Stimulated activated CD8-positive, alpha-beta memory T cell treated with anti-CD3 and anti-CD28 coated beads, Interleukin-4, amount 100 ng/mL, for 48 hours (primary cell): ENCODE measurements around the gene KLHL29.

ENCODE experiments used
- DNase-seq: peaks from one replicate; pipeline ENCODE4 v3.0.0-alpha.2; 2020

The KLHL29 gene

GRCh38 chr2:23561544-23561943 lies 176.6 kb downstream of the KLHL29 start:
- no peak for DNase-seq

DNA sequence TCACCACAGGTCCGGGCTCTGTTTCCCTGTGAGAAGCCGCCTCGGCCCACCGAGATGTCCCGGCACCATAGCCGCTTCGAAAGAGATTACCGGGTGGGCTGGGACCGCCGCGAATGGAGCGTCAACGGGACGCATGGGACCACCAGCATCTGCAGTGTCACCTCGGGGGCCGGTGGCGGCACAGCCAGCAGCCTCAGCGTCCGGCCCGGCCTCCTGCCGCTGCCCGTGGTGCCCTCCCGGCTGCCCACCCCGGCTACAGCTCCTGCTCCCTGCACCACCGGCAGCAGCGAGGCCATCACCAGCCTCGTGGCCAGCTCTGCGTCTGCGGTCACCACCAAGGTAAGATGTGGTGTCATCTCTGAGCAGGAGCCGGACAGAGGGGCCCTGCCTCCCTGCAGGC lies 177.2 kb downstream of the KLHL29 start:
- DNase-seq: no peak

DNA sequence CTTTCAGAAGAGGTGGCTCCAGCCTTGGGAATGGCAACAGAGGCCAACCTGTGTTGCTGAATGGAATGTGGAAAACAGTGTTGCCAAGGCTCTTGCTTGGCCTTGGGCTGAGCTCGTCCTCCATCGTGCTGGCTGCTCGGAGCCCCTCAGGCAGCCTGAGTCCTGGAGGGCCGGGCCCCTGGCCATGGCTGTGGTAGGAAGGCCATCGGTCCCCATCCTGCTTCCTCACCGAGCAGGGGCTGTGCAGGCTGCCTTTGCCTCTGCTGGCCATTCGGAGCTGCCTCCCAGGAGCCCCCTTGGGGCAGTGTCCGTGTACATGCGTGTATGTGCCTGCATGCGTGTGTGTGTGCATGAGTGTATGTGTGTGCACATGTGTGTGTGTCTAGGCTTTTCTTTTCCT lies 178.2 kb downstream of the KLHL29 start:
- DNase-seq: no peak

DNA sequence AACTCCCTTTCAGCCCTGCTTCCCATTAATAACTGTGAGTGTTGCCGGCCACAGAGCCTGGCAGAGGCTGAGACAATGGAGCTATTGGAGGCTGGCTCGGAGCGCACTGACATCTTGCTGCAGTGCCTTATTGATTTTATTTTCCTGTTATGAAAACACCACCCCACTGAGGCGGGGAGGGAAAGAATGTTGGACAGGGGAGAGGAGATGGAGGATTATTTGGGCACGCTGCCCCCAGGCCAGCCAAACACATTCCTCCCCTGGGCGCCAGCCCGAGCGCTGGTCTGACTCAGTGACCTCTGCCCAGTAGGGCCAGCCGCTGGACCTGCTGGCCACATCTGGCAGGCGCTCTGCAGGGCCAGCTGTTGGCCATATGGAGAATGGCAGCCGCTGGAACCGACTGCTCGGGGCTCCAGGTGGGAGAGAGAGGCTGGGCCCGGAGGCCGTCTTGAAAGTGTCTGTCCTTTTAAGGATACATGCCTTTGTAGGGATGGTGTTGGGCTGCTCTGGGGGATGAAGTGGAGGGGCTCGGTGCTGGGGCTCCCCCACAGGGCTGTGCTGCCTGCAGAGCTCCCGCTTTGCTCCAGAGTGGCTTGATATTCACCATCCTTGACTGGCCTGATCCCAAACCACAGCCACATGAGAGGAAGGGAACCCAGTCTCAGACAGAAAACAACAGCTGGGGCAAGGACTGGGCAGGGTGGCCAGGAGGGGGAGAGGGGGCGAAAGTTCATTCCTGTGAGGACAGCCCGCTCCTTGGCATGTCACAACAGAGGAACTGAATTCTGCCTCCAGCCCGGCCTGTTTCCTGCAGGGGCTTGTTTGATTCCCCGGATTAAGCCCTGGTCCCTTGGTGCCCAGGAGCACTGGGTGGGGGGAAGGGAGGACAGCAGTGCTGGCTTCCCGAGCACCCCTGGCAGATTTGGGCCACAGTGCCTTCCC lies 179.0 kb downstream of the KLHL29 start:
- DNase-seq: no peak

DNA sequence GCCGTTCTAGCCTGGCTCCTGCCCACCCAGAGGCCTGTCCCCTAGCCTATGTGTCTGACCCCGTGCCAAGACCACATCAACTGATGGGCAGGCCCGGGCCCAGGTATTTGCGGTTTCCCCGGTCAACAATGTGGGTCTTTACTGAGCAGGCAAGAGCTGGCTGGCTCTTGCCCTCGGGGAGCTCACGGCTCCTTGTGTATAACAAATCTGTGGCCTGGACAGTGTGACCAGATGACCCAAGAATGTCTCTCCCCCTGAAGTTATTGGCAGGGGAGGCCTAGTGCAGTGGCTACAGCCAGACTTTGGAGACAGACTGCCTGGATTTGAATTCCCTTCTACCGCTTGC lies 179.6 kb downstream of the KLHL29 start:
- DNase-seq: no peak

DNA sequence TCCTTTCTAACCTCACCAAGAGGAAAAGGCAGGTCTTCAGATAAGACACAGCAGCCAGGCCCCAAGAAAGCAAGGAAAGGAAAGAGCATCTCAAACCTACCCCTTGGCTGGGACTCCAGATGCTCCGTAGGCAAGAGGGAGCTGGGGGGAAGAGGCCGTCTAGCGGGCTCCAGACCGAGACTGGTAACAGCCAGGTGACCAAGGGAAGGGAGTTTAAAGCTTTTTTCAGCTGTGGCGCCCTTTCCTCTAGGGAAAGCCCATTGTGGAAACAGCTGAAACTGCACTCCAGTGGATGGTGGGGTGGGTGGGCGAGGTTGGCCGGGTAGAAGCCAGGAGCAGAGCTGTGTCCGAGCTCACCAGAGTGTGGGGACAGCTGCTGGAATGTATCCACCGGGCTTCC lies 180.4 kb downstream of the KLHL29 start:
- DNase-seq: no peak

- DNase-seq: no peak
Measured at GRCh38 chr2:23565814-23566213, 180.8 kb downstream of the KLHL29 start.

DNA sequence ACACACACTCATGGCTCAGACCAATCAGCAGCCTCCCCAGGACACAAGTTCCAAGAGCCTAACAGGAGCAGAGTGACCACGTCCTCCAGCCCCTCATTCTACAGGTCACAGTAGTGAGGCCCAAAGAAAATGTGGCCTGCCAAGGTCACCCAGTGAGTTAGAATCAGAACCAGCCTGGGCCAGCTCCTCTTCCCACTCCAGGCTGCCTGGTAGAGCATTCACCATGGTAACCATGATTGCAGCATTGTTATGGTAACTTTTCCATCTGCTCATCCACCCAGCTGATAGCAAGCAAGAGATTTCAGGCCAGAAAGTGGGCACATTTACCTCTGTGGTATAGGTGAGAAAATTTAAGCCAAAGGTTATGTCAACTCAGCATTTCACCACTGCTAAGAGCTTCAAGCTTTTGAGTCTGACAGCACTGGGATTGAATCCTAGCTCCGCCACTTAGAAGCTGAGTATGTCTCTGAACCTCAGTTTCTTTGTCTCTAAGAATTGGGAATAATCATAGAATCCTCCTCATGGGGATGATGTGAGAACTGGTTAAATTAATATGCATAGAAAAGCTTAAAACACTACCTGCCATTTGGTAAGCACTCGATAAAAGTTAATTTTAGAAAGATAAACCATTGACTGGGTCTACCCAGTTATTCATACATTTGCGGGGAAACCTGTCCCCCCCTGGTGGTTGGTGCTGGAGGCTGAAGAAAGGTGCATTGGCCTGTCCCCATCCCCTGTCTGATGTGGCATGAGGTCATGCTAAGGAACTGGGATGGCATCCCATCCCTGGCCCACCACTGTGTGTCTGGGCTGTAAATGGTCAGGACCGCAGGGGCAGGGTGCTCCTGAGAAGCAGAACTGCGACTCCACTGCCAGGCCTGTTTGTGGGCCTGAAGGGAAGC lies 181.5 kb downstream of the KLHL29 start:
- peak; percentile 58 for DNase-seq

GRCh38 chr2:23567161-23567756 lies 182.3 kb downstream of the KLHL29 start:
- DNase-seq: no peak

DNA sequence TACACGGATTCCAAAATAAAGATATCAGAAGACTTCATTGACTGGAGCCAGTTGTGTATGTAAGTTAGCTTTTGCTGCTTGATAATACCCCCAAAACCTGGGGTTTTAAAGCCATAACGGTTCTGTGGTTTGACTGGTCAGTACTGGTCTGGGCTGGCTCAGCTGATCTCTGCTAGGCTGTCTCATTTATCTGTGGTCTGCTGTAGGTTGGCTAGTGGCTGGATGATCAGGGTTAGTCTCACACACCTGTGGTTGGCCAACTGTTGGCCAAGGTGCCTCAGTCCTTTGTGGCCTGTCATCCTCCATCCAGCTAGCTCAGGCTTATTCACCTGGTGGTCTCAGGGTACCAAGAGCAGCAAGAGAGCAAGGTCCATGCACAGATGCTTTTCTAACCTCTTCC lies 183.2 kb downstream of the KLHL29 start:
- DNase-seq: no peak

GRCh38 chr2:23568626-23569190 lies 183.7 kb downstream of the KLHL29 start:
- DNase-seq: no peak

DNA sequence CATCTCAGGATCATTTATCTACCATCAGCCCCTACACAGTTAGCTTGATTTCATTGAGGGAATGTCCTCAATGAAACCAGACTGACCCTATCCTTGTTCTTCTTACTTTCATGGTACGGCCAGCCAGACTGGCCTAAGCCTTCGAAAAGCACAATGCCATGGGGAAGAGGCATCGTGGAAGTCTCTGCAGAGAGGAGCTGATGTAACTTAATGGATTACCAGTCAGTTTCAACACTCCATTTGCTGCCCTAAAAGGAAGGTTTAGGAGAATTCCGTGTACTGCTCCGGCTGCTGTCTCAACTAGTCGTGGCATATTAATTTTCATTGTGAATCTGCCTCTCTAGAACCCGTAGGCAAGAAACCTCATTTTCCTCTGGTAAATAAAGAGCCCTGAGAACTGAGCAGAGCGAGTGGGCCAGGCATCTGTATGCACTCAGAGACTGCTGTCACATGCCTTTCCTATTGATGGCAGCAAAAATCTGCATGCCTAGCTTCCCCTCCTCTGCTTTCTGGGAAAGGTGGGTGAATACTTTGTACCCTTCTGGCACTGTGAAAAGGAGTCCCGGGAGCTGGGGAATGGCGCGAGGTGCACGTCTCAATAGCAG lies 184.9 kb downstream of the KLHL29 start:
- no peak for DNase-seq

GRCh38 chr2:23571085-23571484 lies 186.1 kb downstream of the KLHL29 start:
- no peak for DNase-seq

GRCh38 chr2:23571527-23572282 lies 186.7 kb downstream of the KLHL29 start:
- no peak for DNase-seq

DNA sequence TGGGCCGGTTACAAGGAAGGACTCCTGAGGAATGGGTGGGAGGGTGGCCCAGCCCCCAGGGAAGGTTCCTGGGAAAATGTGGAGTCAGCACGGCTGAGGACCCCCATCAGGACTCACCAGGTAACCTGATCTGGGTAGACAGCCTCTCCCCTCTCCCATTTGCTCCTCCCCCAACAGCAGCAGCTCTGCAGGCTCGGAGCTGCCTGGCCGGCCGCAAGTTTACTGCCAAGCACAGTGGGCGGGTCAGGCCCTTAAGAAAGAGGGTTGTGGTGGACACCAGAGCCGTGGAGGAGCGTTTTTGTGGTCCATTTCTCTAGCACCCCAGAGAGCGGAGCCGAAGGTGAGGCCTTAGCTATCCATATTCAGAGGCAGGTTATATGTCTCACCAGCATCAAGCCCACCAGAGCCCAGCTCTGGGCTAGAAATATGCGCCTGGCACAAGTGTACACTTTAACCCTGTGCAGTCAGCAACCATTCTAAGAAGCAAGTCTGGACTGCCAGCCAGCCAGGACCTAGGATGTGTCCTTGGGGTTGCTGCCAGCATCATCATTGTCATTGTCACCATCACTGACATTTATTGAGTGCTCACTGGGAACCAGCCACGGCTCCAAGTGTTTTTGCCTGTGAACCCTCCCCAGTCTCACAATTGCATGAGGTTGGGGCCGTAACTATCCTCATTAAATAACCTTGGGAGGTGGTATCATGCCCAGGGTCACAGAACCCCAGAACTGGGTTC lies 190.1 kb downstream of the KLHL29 start:
- DNase-seq: no peak

- DNase-seq: no peak
Measured at GRCh38 chr2:23578964-23579671, 194.1 kb downstream of the KLHL29 start.

GRCh38 chr2:23579674-23580073 lies 194.7 kb downstream of the KLHL29 start:
- DNase-seq: no peak

GRCh38 chr2:23583467-23583866 lies 198.5 kb downstream of the KLHL29 start:
- no peak for DNase-seq

GRCh38 chr2:23584054-23584745 lies 199.2 kb downstream of the KLHL29 start:
- no peak for DNase-seq
